ENCODE measurements around the gene SLC30A5. TPM values are rescaled to one million over a fixed set of nuclear protein-coding genes. Genes with fewer than 3 reads are reported as not detected.
A peak's percentile ranks its signal among the peaks of the same experiment; 100 is the strongest.
"Not testable (repeated sequence)": the region's sequence is repeated elsewhere in the genome, so short reads cannot be mapped to it uniquely, and the experiment has no call there.

The SLC30A5 gene
- total RNA-seq, 1 experiment from 2014 or later: 48.8 TPM

DNA sequence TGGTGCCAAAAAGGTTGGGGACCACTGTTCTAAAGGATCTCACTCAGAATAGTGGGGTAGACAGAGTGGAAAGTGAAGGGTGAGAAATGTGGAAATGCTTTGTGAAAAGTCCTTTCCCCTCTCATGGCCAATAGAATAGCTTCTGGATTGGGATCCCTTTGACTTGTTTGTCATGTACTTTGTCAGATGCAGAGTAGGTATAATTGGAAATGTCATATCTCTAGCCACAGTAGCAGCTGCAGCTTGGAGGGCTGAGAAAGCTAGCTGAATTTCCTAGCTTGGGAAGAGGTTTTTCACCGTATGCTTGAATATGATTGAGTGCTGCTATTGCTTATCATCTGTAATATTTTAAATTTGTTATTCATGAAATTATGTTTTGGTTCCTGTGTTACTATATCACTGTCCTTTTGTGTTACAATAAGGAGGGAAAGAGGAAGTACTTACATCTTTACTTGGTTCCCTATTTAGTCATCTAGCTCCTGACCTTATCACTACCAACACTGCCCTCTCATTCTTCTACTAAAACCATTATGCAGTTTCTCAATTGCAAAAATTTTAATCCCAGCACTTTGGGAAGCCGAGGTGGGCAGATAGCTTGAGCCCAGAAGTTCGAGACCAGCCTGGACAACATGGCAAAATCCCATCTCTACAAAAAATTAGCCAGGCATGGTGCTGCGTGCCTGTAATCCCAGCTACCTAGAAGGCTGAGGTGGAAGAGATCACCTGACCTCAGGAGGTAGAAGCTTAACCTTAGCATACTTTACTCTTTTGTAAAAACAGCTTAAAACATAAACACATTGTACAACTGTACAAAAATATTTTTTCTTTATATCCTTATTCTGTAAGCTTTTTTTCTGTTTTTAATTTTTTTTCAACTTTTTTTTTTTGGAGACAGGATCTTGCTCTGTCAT, 12.4 kb downstream of the SLC30A5 start:
- DNase-seq (ENCODE audit: low read depth): no peak

- not testable (repeated sequence) for DNase-seq (ENCODE audit: low read depth)
These were observed 14.6 kb downstream of the SLC30A5 start for GRCh38 chr5:69108367-69108766.

DNA sequence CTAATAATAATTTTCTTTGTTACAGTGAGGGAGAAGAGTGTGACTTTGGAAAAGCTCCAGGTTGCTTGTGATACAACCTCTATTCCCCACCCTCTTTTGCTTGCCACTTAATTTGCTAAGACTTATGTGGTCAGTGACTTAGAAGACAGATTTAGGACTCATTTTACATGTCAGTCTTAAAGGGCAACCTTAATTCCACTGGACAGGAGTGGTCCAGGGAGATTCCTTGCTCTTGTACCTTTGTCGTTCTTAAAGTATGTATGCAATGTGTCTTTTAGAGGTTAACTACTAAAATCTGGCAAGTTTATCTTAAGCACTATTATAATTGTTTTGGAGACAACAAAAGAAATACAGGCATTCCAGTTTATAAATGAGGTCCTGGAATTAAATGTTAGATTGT, 20.0 kb downstream of the SLC30A5 start:
- DNase-seq (ENCODE audit: low read depth): no peak

GRCh38 chr5:69115526-69115925, 21.7 kb downstream of the SLC30A5 start:
- no peak for DNase-seq (ENCODE audit: low read depth)

DNA sequence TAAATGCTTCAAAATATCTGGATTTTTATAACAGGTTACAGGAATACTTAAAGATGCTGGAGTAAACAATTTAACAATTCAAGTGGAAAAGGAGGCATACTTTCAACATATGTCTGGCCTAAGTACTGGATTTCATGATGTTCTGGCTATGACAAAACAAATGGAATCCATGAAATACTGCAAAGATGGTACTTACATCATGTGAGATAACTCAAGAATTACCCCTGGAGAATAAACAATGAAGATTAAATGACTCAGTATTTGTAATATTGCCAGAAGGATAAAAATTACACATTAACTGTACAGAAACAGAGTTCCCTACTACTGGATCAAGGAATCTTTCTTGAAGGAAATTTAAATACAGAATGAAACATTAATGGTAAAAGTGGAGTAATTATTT, 35.6 kb downstream of the SLC30A5 start:
- DNase-seq (ENCODE audit: low read depth): peak; percentile 17

DNA sequence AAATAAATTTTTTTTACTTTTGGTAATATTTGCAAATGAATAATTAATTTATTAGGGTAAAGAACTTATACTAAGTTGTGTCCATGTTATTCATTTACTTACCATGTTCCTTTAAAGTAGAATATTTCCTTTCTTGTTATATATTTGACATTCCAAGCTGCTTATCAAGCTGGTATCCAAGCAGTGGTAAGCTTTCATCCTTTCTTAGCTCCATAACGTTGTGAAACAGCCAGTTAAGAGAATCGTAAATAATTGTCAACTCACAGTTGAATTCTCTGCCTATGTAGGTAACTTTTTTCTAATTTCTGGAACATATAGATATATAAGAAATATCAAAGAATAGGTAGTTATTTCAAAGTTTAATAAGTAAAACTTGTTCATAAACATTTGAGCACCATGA, 36.4 kb downstream of the SLC30A5 start:
- DNase-seq (ENCODE audit: low read depth): no peak

DNA sequence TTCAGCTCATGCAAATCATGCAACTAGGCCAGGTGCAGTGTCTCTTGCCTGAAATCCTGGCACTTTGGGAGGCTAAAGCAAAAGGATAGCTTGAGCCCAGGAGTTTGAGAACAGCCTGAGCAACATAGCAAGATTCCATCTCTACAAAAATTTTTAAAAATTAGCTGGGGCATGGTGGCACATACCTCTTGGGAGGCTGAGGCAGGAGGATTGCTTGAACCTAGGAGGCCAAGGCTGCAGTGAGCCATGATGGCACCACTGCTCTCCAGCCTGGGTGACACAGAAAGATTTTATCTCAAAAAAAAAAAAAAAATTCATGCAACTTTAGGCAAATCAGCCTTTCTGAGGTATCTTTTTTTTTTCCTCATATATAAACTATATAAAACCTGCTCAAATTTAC, 37.5 kb downstream of the SLC30A5 start:
- no peak for DNase-seq (ENCODE audit: low read depth)

- no peak for DNase-seq (ENCODE audit: low read depth)
These were observed 40.3 kb downstream of the SLC30A5 start for GRCh38 chr5:69134126-69134525.

- no peak for DNase-seq (ENCODE audit: low read depth)
These were observed 42.5 kb downstream of the SLC30A5 start for GRCh38 chr5:69136293-69136692.

DNA sequence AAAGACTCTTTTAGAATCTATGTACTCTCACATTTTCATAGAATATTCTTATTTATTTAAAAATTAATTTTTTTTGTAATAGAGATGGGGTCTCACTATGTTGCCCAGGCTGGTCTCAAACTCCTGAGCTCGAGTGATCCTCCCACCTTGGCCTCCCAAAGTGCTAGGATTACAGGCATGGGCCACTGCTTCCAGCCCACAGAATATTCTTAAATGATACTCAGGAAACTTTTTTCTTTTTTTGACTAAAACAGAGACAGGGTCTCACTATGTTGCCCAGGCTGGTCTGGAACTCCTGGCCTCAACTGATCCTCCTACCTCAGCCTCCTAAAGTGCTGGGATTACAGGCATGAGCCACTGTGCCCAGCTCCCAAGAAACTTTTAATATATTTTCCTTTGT, 43.4 kb downstream of the SLC30A5 start:
- DNase-seq (ENCODE audit: low read depth): not testable (repeated sequence)

DNA sequence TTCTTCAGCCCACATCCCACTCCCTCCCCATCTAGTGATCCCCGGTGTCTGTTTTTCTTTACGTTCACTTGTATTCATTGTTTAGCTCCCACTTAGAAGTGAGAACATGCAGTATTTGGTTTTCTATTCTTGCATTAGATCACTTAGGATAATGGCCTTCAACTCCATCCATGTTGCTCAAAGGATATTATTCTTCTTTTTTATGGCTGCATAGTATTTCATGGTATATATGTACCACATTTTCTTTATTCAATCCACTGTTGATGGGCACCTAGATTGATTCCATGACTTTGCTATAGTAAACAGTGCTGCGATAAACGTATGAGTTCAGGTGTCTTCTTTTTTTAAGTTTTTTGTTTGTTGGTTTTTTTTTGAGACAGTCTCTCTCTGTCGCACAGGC, 44.0 kb downstream of the SLC30A5 start:
- DNase-seq (ENCODE audit: low read depth): no peak

DNA sequence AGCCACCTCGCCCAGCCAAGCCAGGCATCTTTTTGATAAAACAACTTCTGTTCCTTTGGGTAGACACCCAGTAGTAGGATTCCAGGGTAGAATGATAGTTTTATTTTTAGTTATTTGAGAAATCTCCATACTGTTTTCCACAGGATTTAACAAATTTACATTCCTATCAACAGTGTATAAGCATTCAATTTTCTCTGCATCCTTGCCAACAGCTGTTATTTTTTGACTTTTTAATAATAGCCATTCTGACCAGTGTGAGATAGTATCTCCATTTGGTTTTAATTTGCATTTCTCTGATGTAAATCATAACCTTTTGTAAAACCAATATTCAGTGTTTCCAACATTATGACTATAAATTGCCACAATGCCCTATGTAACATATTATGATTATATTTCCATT, 45.0 kb downstream of the SLC30A5 start:
- DNase-seq (ENCODE audit: low read depth): no peak

DNA sequence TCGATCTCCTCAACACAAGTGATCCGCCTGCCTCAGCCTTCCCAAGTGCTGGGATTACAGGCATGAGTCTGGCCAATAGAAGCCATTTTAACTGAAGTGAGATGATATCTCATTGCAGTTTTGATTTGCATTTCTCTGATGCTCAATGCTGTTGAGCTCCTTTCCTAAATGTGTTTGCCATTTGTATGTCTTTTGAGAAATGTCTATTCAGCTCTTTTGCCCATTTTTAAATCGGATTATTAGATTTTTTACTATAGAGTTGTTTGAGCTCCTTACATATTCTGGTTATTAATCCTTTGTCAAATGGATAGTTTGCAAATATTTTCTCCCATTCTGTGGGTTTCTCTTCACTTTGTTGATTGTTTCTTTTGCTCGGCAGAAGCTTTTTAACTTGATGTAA, 46.4 kb downstream of the SLC30A5 start:
- DNase-seq (ENCODE audit: low read depth): not testable (repeated sequence)

DNA sequence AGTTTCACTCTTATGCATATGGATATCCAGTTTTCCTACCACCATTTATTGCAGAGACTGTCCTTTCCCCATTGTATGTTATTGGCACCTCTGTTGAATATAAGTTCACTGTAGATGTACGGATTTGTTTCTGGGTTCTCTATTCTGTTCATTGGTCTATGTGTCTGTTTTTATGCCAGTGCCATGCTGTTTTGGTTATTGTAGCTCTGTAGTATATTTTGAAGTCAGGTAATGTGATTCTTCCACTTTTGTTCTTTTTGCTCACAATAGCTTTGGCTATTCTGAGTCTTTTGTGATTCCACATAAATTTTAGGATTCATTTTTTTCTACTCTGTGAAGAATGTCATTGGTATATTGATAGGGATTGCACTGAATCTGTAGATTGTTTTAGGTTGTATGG, 47.0 kb downstream of the SLC30A5 start:
- DNase-seq (ENCODE audit: low read depth): no peak

GRCh38 chr5:69148576-69148975, 54.8 kb downstream of the SLC30A5 start:
- DNase-seq (ENCODE audit: low read depth): not testable (repeated sequence)

DNA sequence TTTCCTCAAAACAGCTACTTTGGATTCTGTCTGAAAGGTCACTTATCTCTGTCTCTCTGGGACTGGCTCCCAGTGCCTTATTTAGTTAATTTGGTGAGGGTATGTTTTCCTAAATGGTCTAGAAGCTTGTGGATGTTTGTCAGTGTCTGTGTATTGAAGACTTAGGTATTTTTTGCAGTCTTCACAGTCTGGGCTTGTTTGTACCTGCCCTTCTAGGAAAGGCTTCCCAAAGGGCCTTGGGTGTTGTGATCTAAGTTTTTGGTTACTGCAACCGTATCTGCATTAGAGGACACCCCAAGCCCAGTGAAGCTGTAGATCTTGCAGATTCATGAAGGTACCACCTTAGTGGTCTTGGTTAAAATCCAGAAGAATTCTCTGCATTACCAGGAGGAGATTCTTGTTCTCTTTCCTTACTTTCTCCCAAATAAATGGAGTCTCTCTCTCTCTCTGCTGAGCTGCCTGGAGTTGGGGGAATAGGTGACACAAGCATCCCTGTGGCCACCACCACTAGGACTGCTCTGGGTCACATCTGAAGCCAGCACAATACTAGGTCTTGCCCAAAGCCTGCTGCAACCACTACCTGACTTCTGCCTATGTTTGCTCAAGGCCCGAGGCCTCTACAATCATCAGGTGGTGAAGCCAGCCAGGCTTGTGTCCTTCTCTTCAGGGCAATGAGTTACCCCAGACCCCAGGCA, 55.3 kb downstream of the SLC30A5 start:
- no peak for DNase-seq (ENCODE audit: low read depth)

DNA sequence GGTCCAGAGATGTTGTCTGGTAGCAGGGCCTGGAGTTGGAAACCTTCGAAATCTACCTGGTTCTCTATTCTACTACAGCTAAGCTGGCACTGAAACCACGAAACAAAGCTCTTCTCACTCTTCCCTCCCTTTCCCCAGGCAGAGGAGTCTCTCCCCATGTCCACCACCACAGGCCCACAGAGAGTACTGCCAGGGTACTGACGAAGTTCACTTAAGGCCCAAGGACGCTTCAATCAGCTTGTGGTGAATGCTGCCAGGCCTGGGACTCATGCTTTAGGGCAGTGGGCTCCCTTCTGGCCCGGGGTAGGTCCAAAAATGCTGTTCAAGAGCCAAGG, 55.8 kb downstream of the SLC30A5 start:
- DNase-seq (ENCODE audit: low read depth): no peak

- DNase-seq (ENCODE audit: low read depth): no peak
These were observed 58.9 kb downstream of the SLC30A5 start for GRCh38 chr5:69152731-69153130.

DNA sequence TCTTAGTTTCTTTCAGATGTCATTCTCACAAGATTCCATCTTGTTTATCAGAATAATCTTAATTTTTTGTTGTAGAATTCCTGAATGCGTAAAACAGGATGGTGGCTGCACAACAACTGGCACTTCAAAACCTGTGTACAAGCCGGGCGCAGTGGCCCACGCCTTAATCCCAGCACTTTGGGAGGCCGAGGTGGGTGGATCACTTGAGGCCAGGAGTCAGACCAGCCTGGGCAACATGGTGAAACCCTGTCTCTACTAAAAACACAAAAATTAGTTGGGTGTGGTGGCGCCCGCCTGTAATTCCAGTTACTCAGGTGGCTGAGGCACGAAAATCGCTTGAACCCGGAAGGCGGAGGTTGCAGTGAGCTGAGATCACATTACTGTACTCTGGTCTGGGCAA, 62.6 kb downstream of the SLC30A5 start:
- no peak for DNase-seq (ENCODE audit: low read depth)

- DNase-seq (ENCODE audit: low read depth): no peak
These were observed 64.2 kb downstream of the SLC30A5 start for GRCh38 chr5:69158039-69158438.

DNA sequence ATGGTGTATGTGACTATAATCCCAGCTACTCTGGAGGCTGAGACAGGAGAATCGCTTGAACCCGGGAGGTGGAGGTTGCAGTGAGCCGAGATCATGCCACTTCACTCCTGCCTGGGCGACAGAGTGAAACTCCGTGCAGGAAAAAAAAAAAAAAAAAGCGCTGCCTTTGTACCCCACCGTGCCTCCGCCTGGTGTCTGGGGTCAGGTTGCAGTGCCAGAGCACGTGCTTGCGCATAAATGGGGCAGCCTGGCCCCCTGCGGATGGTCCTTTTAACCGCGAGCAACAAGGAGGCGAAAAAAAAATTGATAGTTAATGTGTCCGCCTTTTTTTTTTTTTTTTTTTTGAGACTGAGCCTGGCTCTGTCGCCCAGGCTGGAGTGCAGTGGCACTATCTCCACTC, 66.8 kb downstream of the SLC30A5 start:
- no peak for DNase-seq (ENCODE audit: low read depth)

GRCh38 chr5:69166686-69167492, 73.1 kb downstream of the SLC30A5 start, which contains the start of gene CCNB1:
Gene CCNB1 (plus strand): TSS chr5:69167150. CDS start chr5:69167263, 113 bp downstream.
- peak; percentile 94 for DNase-seq (ENCODE audit: low read depth)

All from RPMI7951 (cell line).